Cardiac septum (tissue), 1 donor: Measurements from ENCODE around the gene SLC35G3. TPM values are rescaled to one million over a fixed set of nuclear protein-coding genes. Genes with fewer than 3 reads are reported as not detected.
"Not testable (repeated sequence)": the region's sequence is repeated elsewhere in the genome, so short reads cannot be mapped to it uniquely, and the experiment has no call there.

Experiments used
- DNase-seq: peaks from one replicate; pipeline ENCODE4 v3.0.0-alpha.2; 2020; ENCODE audit warnings: low spot score
- intact Hi-C: fragments of 100-400 bp; cut with DNase I; formaldehyde crosslinking; loops from one replicate; pipeline ENCODE4 v1.14.0; 2022
- long read RNA-seq: library from polyadenylated mRNA; unstranded; transcript quantifications from one replicate; pipeline ENCODE4 v2.0.0, GENCODE V29; 2021
- total RNA-seq: library from RNA; stranded (reverse); fragmentation: NEBNext Ultra II Directional; extraction: Animal tissue kit (Norgen Biotek cat#: 25700); gene quantifications from one replicate; pipeline ENCODE4 v1.2.1, GENCODE V29; 2021
- donor health status: DM: no; HTN: no; CAD: no.

Gene SLC35G3
- not detected for total RNA-seq
- long read RNA-seq: 0 reads

DNA sequence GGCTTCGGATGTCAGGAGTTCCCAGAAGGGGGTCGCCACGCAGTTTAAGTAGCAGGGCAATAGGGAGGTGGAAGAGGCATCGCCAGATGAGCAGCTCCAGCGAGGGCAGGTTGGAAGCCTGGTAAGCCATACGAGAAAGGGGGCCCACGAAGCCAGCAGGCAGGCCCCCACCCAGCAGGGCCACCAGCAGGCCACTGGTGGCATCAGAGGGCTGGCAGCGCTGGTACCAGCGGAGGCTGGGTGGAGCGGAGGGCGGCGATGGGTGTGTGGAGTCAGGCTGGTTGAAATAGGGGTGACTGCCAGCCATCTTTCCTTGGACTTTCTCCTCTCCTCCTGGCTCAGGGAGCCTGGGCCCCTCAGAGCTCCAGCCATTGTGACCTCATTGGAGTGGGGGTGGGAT, at the start of gene SLC35G3:
SLC35G3 (minus strand) TSS at position 393 of the 400 bp plus-strand sequence; CDS start at position 307, 86 bp downstream.
- DNase-seq, intact Hi-C loops: not testable (repeated sequence)

GRCh38 chr17:35243561-35244340, 49.6 kb upstream of the SLC35G3 start:
- peak; percentile 77 for DNase-seq
- intact Hi-C loops: loop anchor here (5.0 kb wide), 3 partner anchors 69 to 294 kb away; partner anchors contain the start of genes SLFN12 and SLFN12L

DNA sequence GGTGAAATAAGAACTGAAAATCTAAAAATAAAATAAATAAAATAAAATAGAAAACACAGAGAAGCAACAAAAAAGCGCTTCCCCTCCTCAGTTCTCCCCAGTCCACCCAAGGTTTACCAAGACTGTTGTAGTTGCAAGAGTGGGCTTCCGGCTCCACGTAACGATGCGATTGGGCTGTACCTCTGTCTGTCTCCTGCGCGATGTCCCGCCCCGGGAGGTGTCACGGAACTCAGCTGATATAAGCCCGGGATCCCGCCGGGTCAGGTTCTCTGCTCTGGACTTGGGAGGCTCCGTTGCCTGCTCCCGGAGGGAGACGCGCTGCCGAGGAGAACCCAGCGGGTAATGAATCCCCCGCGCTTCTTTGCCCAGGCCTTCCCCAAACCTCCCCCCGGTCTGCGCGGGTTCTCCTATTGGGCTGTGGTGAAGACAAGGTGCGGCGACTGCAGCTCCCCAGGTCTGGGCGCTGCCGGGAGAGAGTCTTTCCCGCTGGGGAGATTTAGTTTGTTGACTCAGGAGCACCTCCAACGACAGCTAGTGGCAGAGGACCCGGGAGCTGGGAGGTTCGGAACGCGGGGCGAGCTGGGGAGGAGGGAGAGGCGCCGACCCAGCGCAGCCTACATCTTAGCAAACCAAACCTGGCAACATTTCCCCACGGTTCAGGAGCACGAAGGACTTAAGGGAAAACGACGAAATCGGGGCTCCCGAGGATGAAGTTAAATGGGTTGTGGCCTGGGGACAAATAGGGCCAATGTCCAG, 48.8 kb upstream of the SLC35G3 start, which contains the start of gene SLFN5:
SLFN5 (plus strand) TSS at position 268 of the 756 bp plus-strand sequence. CDS start 15,619 bp downstream, outside the sequence.
- intact Hi-C loops: loop anchor here (5.0 kb wide), 3 partner anchors 69 to 294 kb away; partner anchors contain the start of genes SLFN12 and SLFN12L
- DNase-seq: peak; percentile 97

DNA sequence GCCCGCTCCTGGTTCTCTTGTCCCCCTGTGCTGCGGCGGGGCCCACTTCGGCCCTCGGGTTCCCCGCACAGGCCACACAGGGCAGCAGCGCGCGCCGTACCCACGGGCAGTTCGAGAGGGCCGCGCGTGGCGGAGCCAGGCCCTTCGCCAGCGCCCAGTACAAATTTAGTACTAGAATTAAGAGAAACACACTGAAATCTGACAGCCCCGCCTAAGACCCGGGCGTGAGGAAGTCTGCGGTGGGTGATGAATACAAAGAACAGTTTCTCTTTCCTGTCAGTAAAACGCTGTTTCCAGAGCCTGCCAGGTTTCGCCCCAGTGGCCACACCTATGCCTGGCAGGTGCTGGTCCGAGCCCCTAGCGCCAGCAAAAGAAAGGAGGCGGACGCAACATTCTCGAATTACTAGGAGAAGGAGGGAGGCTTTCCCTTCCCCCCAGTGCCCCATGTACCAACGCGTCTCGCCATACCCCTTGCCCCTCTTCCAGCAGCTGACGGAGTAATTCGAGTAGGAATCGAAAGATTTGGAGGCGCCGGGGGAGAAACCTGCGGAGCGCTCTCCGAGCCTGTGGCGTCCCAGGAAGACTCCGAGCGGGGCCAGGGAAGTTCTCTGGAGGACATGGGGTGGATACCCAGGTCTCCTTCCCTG, 48.1 kb upstream of the SLC35G3 start:
- intact Hi-C loops: loop anchor here (5.0 kb wide), 3 partner anchors 70 to 295 kb away; partner anchors contain the start of genes SLFN12 and SLFN12L

GRCh38 chr17:35241520-35241919, 47.3 kb upstream of the SLC35G3 start:
- no peak for DNase-seq
- intact Hi-C loops: loop anchor here (5.0 kb wide), 3 partner anchors 71 to 296 kb away; partner anchors contain the start of genes SLFN12 and SLFN12L

More for the DNA sequence above, 48.1 kb upstream of the SLC35G3 start:
- DNase-seq: peak; percentile 77

DNA sequence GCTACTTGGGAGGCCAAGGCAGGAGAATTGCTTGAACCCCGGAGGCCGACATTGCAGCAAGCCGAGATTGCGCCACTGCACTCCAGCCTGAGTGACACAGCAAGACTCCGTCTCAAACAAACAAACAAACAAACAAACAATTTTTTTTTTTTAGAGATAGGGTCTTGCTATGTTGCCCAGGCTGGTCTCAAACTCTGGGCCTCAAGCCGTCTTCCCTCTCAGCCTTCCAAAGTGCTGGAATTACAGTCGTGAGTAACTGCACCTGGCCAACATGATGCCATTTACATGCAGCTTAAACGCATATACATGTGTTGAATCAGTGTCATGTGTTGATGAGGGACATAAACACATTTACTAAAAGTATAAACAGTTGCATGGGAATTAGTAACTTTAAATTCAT, 46.7 kb upstream of the SLC35G3 start:
- DNase-seq: no peak
- intact Hi-C loops: loop anchor here (5.0 kb wide), 3 partner anchors 71 to 296 kb away; partner anchors contain the start of genes SLFN12 and SLFN12L

- intact Hi-C loops: loop anchor here (5.0 kb wide), 3 partner anchors 72 to 297 kb away; partner anchors contain the start of genes SLFN12 and SLFN12L
- DNase-seq: no peak
Measured at GRCh38 chr17:35239823-35240222, 45.6 kb upstream of the SLC35G3 start.

DNA sequence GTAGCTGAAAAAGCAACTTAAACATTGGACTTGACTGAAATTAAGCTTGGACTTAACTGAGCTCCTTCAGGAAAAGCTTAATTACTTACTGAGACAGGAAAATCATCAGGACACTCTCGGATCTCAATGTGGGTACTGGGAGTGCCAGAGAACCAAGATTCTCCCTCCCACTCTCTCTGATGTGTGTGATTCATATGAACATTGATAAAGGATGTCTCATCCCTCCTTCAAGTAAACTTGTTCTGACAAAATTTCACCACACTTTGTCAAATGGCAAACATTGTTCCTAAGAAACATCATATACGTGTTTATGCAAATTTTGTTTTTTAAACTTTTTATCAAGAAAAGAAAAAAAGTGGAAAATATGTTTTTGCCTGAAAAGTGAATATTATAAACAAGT, 44.6 kb upstream of the SLC35G3 start:
- intact Hi-C loops: no loop called here
- no peak for DNase-seq

- no peak for DNase-seq
- intact Hi-C loops: no loop called here
Measured at GRCh38 chr17:35236821-35237220, 42.6 kb upstream of the SLC35G3 start.

DNA sequence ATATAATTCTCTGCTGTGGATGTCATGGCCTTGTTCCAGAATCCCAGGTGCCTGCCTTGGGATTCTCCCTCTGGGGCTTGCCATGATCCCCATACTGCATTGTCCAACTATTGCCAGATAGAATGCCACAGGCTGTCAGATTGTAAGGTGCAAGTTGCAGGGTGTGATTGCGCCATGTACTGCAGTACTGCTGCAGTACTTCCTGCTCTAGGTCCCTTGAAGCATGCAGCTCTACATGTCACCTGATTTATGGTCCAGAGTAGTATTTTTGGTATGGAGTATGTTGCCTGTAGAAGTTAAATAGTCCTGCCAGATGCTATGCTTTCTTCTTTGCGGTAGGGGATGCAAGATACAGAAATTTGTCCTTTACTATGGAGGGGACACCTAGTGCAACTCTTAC, 41.7 kb upstream of the SLC35G3 start:
- DNase-seq: no peak
- intact Hi-C loops: no loop called here

- DNase-seq: no peak
- intact Hi-C loops: no loop called here
Measured at GRCh38 chr17:35235289-35235688, 41.1 kb upstream of the SLC35G3 start.

DNA sequence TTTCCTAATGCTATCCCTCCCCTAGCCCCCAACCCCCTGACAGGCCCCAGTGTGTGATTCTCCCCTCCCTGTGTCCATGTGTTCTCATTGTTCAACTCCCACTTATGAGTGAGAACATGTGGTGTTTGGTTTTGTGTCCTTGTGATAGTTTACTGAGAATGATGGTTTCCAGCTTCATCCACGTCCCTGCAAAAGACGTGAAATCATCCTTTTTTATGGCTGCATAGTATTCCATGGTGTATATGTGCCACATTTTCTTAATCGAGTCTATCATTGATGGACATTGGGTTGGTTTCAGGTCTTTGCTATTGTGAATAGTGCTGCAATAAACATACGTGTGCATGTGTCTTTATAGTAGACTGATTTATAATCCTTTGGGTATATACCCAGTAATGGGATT, 40.1 kb upstream of the SLC35G3 start:
- intact Hi-C loops, DNase-seq: not testable (repeated sequence)

GRCh38 chr17:35229638-35230037, 35.4 kb upstream of the SLC35G3 start:
- intact Hi-C loops: no loop called here
- no peak for DNase-seq

DNA sequence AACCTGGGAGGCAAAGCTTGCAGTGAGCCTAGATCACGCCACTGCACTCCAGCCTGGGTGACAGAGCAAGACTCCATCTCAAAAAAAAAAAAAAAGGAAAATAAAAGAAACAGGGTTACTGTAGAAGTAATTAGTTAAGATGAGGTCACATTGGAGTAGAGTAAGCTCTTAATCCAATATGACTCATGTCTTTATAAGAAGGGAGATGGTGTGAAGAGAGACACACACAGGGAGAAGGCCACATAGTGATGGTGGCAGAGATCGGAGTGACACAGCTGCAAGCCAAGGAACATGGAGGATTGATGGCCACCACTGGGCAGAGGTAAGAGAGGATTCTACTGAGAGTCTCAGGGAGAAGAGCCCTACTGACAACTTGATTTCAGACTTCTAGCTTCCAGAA, 33.4 kb upstream of the SLC35G3 start:
- no peak for DNase-seq
- intact Hi-C loops: no loop called here

GRCh38 chr17:35224436-35224835, 30.2 kb upstream of the SLC35G3 start:
- intact Hi-C loops: no loop called here
- no peak for DNase-seq

DNA sequence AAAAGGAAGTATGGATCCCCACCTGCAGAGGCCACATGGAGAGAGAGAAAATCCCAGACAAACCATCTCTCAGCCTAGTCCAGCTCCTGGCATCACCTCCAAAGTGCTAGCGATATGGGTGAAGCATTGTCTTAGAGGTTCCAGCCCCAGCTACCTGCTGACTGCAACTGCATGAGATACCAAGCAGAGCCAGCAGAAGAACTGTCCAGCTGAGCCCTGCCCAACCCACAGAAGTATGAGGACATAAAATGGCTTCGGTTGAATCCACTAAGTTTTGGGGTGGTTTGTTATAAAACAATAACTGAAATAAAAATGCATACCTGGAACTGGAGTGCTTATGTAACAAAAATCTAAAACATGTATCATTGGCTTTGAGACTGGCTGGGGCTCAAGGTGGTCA, 28.3 kb upstream of the SLC35G3 start:
- DNase-seq: no peak
- intact Hi-C loops: no loop called here

GRCh38 chr17:35218915-35219314, 24.7 kb upstream of the SLC35G3 start:
- DNase-seq: no peak
- intact Hi-C loops: no loop called here

- no peak for DNase-seq
- intact Hi-C loops: no loop called here
Measured at GRCh38 chr17:35217107-35217506, 22.9 kb upstream of the SLC35G3 start.

GRCh38 chr17:35214631-35215273, 20.6 kb upstream of the SLC35G3 start:
- DNase-seq: no peak
- intact Hi-C loops: no loop called here
